Right lobe of liver (tissue), 6 donors: ENCODE measurements around the gene MAGEB4. TPM values are rescaled to one million over a fixed set of nuclear protein-coding genes. Genes with fewer than 3 reads are reported as not detected.

ENCODE experiments used
- ATAC-seq, 4 donors: fragments of 200-7000 bp; cut with Tn5 transposase; one replicate each; pipeline ENCODE4 v1.9.1; 2020; ENCODE audit warnings: mild to moderate bottlenecking in 4 of 4, moderate library complexity in 4 of 4
- DNase-seq, 3 donors: peaks; one replicate each; pipeline ENCODE4 v3.0.0-alpha.2; 2020
- H3K27ac ChIP-seq, 3 donors: fragments of 200-600 bp; one replicate each; pipeline ENCODE4 v1.8.0; 2022
- H3K27me3 ChIP-seq, 2 donors: fragments of 200-600 bp; one replicate each; pipeline ENCODE4 v1.8.0; 2022
- H3K36me3 ChIP-seq, 4 donors: fragments of 200-600 bp; sonication (generic) in 1 of 4; one replicate each; pipeline versions ENCODE4 v1.5.1 to v1.8.0; 2017 to 2022; ENCODE audit warnings: control low read depth in 1 of 4
- H3K4me1 ChIP-seq, 4 donors: fragments of 200-600 bp; sonication (generic) in 1 of 4; one replicate each; pipeline versions ENCODE4 v1.5.1 to v1.8.0; 2017 to 2022; ENCODE audit warnings: control low read depth in 1 of 4
- H3K4me3 ChIP-seq, 3 donors: fragments of 200-600 bp; one replicate each; pipeline ENCODE4 v1.8.0; 2022
- H3K9me3 ChIP-seq, 4 donors: fragments of 200-600 bp; sonication (generic) in 1 of 4; one replicate each; pipeline versions ENCODE4 v1.5.1 to v1.8.0; 2017 to 2022; ENCODE audit warnings: control low read depth in 1 of 4
- POLR2A ChIP-seq: fragments of 450-650 bp; IDR thresholded peaks from one replicate; pipeline ENCODE4 v1.6.1; 2017; ENCODE audit warnings: antibody characterized with exemption, mild to moderate bottlenecking
- WGBS: methylation state at CpG from one replicate; pipeline ENCODE4 v1.1.6; 2018; ENCODE audit warnings: low coverage, low lambda C conversion rate; ENCODE audit not compliant: insufficient coverage; ENCODE audit errors: missing lambda C conversion rate; 5-methylcytosine and 5-hydroxymethylcytosine counted together
- intact Hi-C, 2 donors: fragments of 100-400 bp; cut with DNase I; formaldehyde crosslinking; loops; one replicate each; pipeline versions ENCODE4 v1.11.2 to v1.14.1; 2022
- total RNA-seq, 6 experiments: library from RNA; depleted of rRNA in 2 of 6; stranded (reverse); fragments of >200 nt in 2 of 6; fragmentation: NEBNext Ultra II Directional in 3 of 6; extraction: Animal tissue kit (Norgen Biotek cat#: 25700) in 3 of 6; gene quantifications; one replicate each; pipeline versions ENCODE4 v1.1.0 to v1.2.4, GENCODE V29; 2016 to 2023
- TF ChIP-seq, protein P1 (sequence below), 4 donors: fragments of 200-600 bp in 3 of 4; fragments of 450-650 bp in 1 of 4; IDR thresholded peaks; one replicate each; pipeline versions ENCODE4 v1.5.1 to v1.8.0; 2016 to 2022; ENCODE audit warnings: antibody characterized with exemption in 4 of 4, mild to moderate bottlenecking in 2 of 4
- donor health status: DM: no; HTN: yes; CAD: no.
- donor health status: DM: no; HTN: no; CAD: no.
- donor health status: DM: no; HTN: no; CAD: no.
- donor health status: DM: no; HTN: yes; CAD: no.
- donor health status: DM: no; HTN: yes; CAD: no.

The MAGEB4 gene
- total RNA-seq, 6 experiments from 2014 or later = not detected

DNA sequence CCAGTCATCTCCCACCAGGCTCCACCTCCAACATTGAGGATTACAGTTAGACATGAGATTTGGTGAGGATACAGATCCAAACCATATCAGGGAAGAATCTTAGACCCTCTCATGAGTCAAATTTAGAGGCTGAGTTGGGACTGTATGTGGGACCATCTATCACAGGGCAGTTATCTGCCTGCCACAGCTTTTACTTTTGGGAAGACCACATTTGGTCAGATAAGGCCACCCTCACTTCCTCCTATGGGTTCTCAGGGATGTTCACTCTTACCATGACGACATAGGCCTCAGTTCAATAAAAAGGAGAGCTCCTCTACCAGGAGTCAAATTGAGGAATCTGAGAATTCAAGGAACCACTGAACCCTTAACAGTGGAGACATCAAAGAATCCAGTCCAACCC is 24.3 kb upstream of the MAGEB4 start:
- intact Hi-C loops = no loop called here
- H3K4me1 ChIP-seq = no peaks in the 10 kb centered on the region
- WGBS = no CpG with 5 or more reads among the region's 1 CpG
- no peaks in the 10 kb centered on the region for H3K9me3 ChIP-seq
- DNase-seq (no peak), ATAC-seq (no peak)
- H3K4me3 ChIP-seq = no peak overlapping the region
- TF ChIP-seq, protein P1, sequence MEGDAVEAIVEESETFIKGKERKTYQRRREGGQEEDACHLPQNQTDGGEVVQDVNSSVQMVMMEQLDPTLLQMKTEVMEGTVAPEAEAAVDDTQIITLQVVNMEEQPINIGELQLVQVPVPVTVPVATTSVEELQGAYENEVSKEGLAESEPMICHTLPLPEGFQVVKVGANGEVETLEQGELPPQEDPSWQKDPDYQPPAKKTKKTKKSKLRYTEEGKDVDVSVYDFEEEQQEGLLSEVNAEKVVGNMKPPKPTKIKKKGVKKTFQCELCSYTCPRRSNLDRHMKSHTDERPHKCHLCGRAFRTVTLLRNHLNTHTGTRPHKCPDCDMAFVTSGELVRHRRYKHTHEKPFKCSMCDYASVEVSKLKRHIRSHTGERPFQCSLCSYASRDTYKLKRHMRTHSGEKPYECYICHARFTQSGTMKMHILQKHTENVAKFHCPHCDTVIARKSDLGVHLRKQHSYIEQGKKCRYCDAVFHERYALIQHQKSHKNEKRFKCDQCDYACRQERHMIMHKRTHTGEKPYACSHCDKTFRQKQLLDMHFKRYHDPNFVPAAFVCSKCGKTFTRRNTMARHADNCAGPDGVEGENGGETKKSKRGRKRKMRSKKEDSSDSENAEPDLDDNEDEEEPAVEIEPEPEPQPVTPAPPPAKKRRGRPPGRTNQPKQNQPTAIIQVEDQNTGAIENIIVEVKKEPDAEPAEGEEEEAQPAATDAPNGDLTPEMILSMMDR (IDR thresholded peaks at IDR 0.05) = no peak
- TF ChIP-seq POLR2A = no peak
- no peak overlapping the region for H3K27ac ChIP-seq
- no peaks in the 10 kb centered on the region for H3K36me3 ChIP-seq
- H3K27me3 ChIP-seq = no peaks in the 10 kb centered on the region

DNA sequence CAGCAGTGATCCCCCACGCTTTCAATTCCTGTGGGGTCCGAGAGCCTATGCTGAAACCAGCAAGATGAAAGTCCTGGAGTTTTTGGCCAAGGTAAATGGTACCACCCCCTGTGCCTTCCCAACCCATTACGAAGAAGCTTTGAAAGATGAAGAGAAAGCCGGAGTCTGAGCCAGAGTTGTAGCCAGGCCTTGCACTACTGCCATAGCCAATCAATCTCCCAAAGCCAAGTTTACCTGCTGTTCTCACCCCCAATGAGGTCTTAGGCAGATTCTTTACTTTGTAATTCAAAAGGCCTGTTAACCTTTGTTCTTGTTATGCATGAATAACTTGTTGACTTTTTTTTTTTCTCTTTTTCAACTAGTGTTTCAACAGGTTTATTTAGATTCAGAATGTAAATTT is 22.4 kb upstream of the MAGEB4 start:
- Histone ChIP-seq H3K27me3 (no peaks in the 10 kb centered on the region), H3K4me1 (no peaks in the 10 kb centered on the region), H3K36me3 (no peaks in the 10 kb centered on the region), H3K27ac (no peak overlapping the region), H3K9me3 (no peaks in the 10 kb centered on the region), H3K4me3 (no peak overlapping the region)
- intact Hi-C loops = no loop called here
- no peak for DNase-seq
- no peak for ATAC-seq
- WGBS = 50% methylated on average over 2 of the region's 4 CpGs
- TF ChIP-seq POLR2A = no peak
- TF ChIP-seq, protein P1 (IDR thresholded peaks at IDR 0.05) = no peak

DNA sequence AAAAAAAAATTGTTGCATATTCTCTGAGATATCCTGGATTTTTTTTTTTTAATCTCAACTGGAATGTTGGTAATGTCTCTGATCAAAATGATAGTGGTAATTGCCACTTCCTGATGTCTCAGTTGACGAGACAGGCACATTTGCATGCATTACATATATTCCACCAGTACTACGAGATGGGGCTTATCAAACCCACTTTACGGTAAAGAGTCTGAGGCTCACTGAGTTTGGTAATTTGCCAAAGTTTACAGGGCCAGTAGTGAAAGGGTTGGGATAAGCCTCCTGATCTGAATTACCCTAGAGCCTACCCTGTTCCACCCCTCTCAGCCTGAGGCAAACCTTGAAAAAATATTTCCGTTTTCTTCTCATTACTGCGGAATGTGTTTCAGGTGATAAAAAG is 21.1 kb upstream of the MAGEB4 start:
- Histone ChIP-seq H3K4me1 (no peaks in the 10 kb centered on the region), H3K36me3 (no peaks in the 10 kb centered on the region), H3K27ac (no peak overlapping the region), H3K4me3 (no peak overlapping the region), H3K27me3 (no peaks in the 10 kb centered on the region), H3K9me3 (no peaks in the 10 kb centered on the region)
- intact Hi-C loops = no loop called here
- DNase-seq = no peak
- no peak for TF ChIP-seq POLR2A
- no peak for ATAC-seq
- WGBS = 74% methylated on average over 5 of the region's 5 CpGs

DNA sequence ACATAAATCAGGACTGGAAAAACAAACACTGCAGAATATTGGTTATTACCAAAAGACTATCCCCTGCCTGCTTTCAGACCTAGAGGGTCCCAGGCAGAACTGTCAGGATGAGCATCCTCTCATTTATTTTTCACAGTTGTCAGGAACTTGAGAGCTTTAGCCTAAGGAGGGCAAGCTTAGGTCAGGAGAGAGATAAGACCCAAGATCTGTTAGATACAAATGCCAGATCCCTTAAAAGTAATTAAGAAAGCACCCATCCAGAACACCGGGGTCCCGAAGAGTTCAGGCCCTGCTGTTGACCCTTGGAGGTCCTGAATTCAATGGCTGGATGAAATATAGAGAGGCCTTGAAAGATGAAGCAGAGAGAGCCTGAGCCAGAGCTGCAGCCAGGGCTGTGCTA is 17.3 kb upstream of the MAGEB4 start:
- Histone ChIP-seq H3K4me3 (no peak overlapping the region), H3K27ac (no peak overlapping the region), H3K36me3 (no peaks in the 10 kb centered on the region), H3K9me3 (no peaks in the 10 kb centered on the region), H3K4me1 (no peaks in the 10 kb centered on the region), H3K27me3 (no peaks in the 10 kb centered on the region)
- WGBS = no CpG with 5 or more reads among the region's 2 CpGs
- intact Hi-C loops = no loop called here
- ATAC-seq (no peak), DNase-seq (no peak)
- TF ChIP-seq, protein P1 (IDR thresholded peaks at IDR 0.05) = no peak

DNA sequence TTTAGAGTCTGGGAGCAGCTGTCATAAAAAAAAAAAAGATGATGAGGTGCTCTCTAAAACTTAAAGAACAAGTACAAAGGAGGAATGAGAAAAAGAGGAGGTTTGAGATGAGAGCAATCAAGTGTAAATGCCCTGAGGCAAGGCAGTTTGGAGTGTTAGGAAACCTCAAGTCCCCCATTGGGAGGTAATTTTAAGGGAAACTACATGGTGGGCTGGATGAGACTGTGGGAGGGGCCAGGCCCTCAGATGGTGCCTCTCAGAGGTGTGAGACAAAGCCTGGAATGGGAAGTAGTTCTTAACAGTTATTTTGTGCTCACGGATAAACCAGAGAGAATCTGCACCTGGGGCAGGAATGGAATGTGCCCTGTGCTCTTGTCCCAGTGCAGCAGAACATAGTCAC is 13.3 kb upstream of the MAGEB4 start:
- intact Hi-C loops = no loop called here
- H3K4me3 ChIP-seq = no peak overlapping the region
- H3K4me1 ChIP-seq = no peaks in the 10 kb centered on the region
- ATAC-seq (no peak), DNase-seq (no peak)
- WGBS = 20% methylated on average over 1 of the region's 1 CpG
- no peak overlapping the region for H3K27ac ChIP-seq
- TF ChIP-seq, protein P1 (IDR thresholded peaks at IDR 0.05) = no peak
- TF ChIP-seq POLR2A = no peak
- H3K36me3 ChIP-seq = no peaks in the 10 kb centered on the region
- no peaks in the 10 kb centered on the region for H3K9me3 ChIP-seq
- no peaks in the 10 kb centered on the region for H3K27me3 ChIP-seq
